Gastroesophageal sphincter (tissue), 4 donors: Measurements from ENCODE around the gene COL26A1. TPM values are rescaled to one million over a fixed set of nuclear protein-coding genes. Genes with fewer than 3 reads are reported as not detected.
"Not testable (repeated sequence)": the region's sequence is repeated elsewhere in the genome, so short reads cannot be mapped to it uniquely, and the experiment has no call there.

Experiments
- ATAC-seq: fragments of 150-250 bp; one replicate; pipeline ENCODE4 v1.9.1; 2016; ENCODE audit warnings: mild to moderate bottlenecking, moderate library complexity
- H3K27ac ChIP-seq, 4 donors: fragments of 200-600 bp; sonication (generic) in 3 of 4; 1 replicate in 3 of 4; 2 replicates in 1 of 4; pipeline ENCODE4 v1.5.1; 2016 to 2019
- H3K27me3 ChIP-seq: fragments of 200-600 bp; sonication (generic); one replicate; pipeline ENCODE4 v1.5.1; 2019
- H3K36me3 ChIP-seq, 2 donors: fragments of 200-600 bp; sonication (generic); one replicate each; pipeline ENCODE4 v1.5.1; 2019; ENCODE audit warnings: control low read depth in 1 of 2
- H3K4me1 ChIP-seq, 3 donors: fragments of 200-600 bp; sonication (generic); 1 replicate in 2 of 3; 2 replicates in 1 of 3; pipeline ENCODE4 v1.5.1; 2016 to 2019; ENCODE audit warnings: control low read depth in 2 of 3
- H3K4me3 ChIP-seq, 2 donors: fragments of 200-600 bp; sonication (generic); one replicate each; pipeline ENCODE4 v1.5.1; 2019; ENCODE audit warnings: mild to moderate bottlenecking in 1 of 2, moderate library complexity in 1 of 2
- H3K9me3 ChIP-seq, 3 donors: fragments of 200-600 bp; sonication (generic); one replicate each; pipeline ENCODE4 v1.5.1; 2017 to 2019; ENCODE audit warnings: control low read depth in 2 of 3
- CTCF ChIP-seq, 4 experiments: fragments of 200-600 bp in 2 of 4; fragments of 450-650 bp in 2 of 4; sonication (generic) in 1 of 4; IDR thresholded peaks; one replicate each; pipeline ENCODE4 v1.5.1; 2017 to 2019; ENCODE audit warnings: antibody characterized with exemption in 4 of 4, mild to moderate bottlenecking in 2 of 4, moderate library complexity in 2 of 4
- EP300 ChIP-seq: sonication (generic); formaldehyde crosslinking; IDR thresholded peaks from one replicate; pipeline ENCODE4 v1.6.1; 2017; ENCODE audit warnings: antibody characterized with exemption, mild to moderate bottlenecking
- POLR2A ChIP-seq, 2 donors: fragments of 450-650 bp; IDR thresholded peaks; one replicate each; pipeline ENCODE4 v1.6.1; 2017; ENCODE audit warnings: antibody characterized with exemption in 2 of 2, mild to moderate bottlenecking in 2 of 2, moderate library complexity in 1 of 2
- POLR2AphosphoS5 ChIP-seq: sonication (generic); formaldehyde crosslinking; IDR thresholded peaks from one replicate; pipeline ENCODE4 v1.6.1; 2017; ENCODE audit warnings: antibody characterized with exemption
- WGBS, 2 donors: methylation state at CpG; one replicate each; pipeline ENCODE4 v1.1.5; 2018; ENCODE audit warnings: low coverage in 1 of 2; 5-methylcytosine and 5-hydroxymethylcytosine counted together
- total RNA-seq, 4 donors: library from RNA; depleted of rRNA; stranded (reverse); fragments of >200 nt; gene quantifications; one replicate each; pipeline ENCODE4 v1.1.0, GENCODE V29; 2016

The COL26A1 gene
- total RNA-seq, 4 donors from 2014 or later, result not detected

GRCh38 chr7:101468546-101469275 lies 106.0 kb downstream of the COL26A1 start:
- Histone ChIP-seq H3K27me3 (peaks cover 41% of the 10 kb centered on the region), H3K36me3 (no peaks in the 10 kb centered on the region), H3K4me1 (no peaks in the 10 kb centered on the region), H3K27ac (no peak overlapping the region), H3K9me3 (no peaks in the 10 kb centered on the region), H3K4me3 (no peak overlapping the region)
- no peak for ATAC-seq
- WGBS, 2 donors, result 67 to 73% methylated on average over 8 of the region's 14 CpGs
- TF ChIP-seq EP300, result no peak
- TF ChIP-seq POLR2A (IDR thresholded peaks at IDR 0.05), result no peak
- no peak for TF ChIP-seq CTCF (IDR thresholded peaks at IDR 0.05)
- TF ChIP-seq POLR2AphosphoS5, result no peak

- no peak for ATAC-seq
- no peak for TF ChIP-seq POLR2AphosphoS5
- no peak for TF ChIP-seq POLR2A (IDR thresholded peaks at IDR 0.05)
- TF ChIP-seq CTCF (IDR thresholded peaks at IDR 0.05), result no peak
- no peak for TF ChIP-seq EP300
- WGBS, 2 donors, result 50 to 74% methylated on average over 2 to 7 of the region's 9 CpGs
- Histone ChIP-seq H3K9me3 (no peaks in the 10 kb centered on the region), H3K4me3 (no peak overlapping the region), H3K27ac (no peak overlapping the region), H3K4me1 (no peaks in the 10 kb centered on the region), H3K27me3 (peaks cover 39% of the 10 kb centered on the region), H3K36me3 (no peaks in the 10 kb centered on the region)
Observed at GRCh38 chr7:101470668-101471487, 108.2 kb downstream of the COL26A1 start.

- ATAC-seq, result no peak
- peaks cover 0 to 15% (median 0%) of the 10 kb centered on the region in 3 donors for H3K9me3 ChIP-seq
- peaks cover 11% of the 10 kb centered on the region for H3K27me3 ChIP-seq
- no peak for TF ChIP-seq POLR2AphosphoS5
- TF ChIP-seq EP300, result no peak
- no peak for TF ChIP-seq CTCF (IDR thresholded peaks at IDR 0.05)
- TF ChIP-seq POLR2A (IDR thresholded peaks at IDR 0.05), result no peak
- H3K4me1 ChIP-seq, result no peaks in the 10 kb centered on the region
- no peak overlapping the region for H3K4me3 ChIP-seq
- no peaks in the 10 kb centered on the region for H3K36me3 ChIP-seq
- H3K27ac ChIP-seq, result no peak overlapping the region
- WGBS, 2 donors, result 41 to 51% methylated on average over 3 to 5 of the region's 5 CpGs
Observed at GRCh38 chr7:101474178-101474577, 111.5 kb downstream of the COL26A1 start.

GRCh38 chr7:101475691-101476090 lies 113.0 kb downstream of the COL26A1 start:
- H3K4me3 ChIP-seq, H3K27me3 ChIP-seq, H3K27ac ChIP-seq, H3K36me3 ChIP-seq, ATAC-seq, H3K4me1 ChIP-seq: not testable (repeated sequence)
- H3K9me3 ChIP-seq, result peaks cover 0 to 30% (median 0%) of the 10 kb centered on the region in 3 donors
- 75% methylated on average over 2 of the region's 2 CpGs; no CpG with 5 or more reads in 1 of the 2 donors for WGBS, 2 donors

- no peaks in the 10 kb centered on the region for H3K36me3 ChIP-seq
- 100% methylated on average over 1 of the region's 1 CpG for WGBS, 2 donors
- peaks cover 0 to 32% (median 0%) of the 10 kb centered on the region in 3 donors for H3K9me3 ChIP-seq
- no peak overlapping the region for H3K4me3 ChIP-seq
- H3K4me1 ChIP-seq, result no peaks in the 10 kb centered on the region
- no peak for TF ChIP-seq POLR2AphosphoS5
- no peak for TF ChIP-seq POLR2A (IDR thresholded peaks at IDR 0.05)
- TF ChIP-seq CTCF (IDR thresholded peaks at IDR 0.05), result no peak
- no peak for TF ChIP-seq EP300
- no peak for ATAC-seq
- H3K27me3 ChIP-seq, result no peaks in the 10 kb centered on the region
- no peak overlapping the region for H3K27ac ChIP-seq
Observed at GRCh38 chr7:101479217-101479616, 116.5 kb downstream of the COL26A1 start.

- H3K4me1 ChIP-seq, result peaks cover 0 to 12% (median 0%) of the 10 kb centered on the region in 3 donors
- H3K27me3 ChIP-seq, result peaks cover 28% of the 10 kb centered on the region
- H3K36me3 ChIP-seq, H3K9me3 ChIP-seq, H3K27ac ChIP-seq, ATAC-seq, H3K4me3 ChIP-seq: not testable (repeated sequence)
- 82% methylated on average over 5 of the region's 7 CpGs; no CpG with 5 or more reads in 1 of the 2 donors for WGBS, 2 donors
Observed at GRCh38 chr7:101486056-101486432, 123.4 kb downstream of the COL26A1 start.
